Endometrium (tissue), 2 donors: Measurements from ENCODE around the gene STIM1.
"Not testable (repeated sequence)": the region's sequence is repeated elsewhere in the genome, so short reads cannot be mapped to it uniquely, and the experiment has no call there.

Source experiments
- FAIRE-seq: peaks from 2 replicates; lab custom pipeline; 2012; peaks lifted over from hg19 to GRCh38; lab: Jason Lieb, UNC
- donor health status: control.
- donor health status: control.

STIM1 gene

GRCh38 chr11:3885855-3886254, 30.4 kb downstream of the STIM1 start:
- FAIRE-seq = no peak

- no peak for FAIRE-seq
Observed at GRCh38 chr11:3886985-3887384, 31.5 kb downstream of the STIM1 start.

- FAIRE-seq = no peak
Observed at GRCh38 chr11:3888876-3889275, 33.4 kb downstream of the STIM1 start.

DNA sequence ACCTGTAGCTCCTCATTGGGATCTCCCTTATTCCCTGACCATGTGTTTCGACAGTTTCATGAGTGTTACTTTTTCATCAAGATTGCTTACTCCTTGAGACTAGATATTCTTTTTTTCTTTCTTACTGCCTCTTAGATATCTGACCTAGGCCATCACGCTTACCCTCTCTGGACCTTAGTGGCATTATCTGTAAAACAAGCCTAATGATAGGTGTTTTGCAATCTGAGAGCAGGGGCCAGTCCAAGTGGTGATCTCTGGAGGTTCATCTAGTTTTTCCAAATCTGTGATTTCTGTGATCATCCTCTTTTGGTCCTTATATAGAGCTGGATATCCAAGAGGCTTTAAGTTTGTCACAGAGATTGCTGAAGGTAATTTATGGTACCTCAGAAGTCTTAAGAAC, 34.5 kb downstream of the STIM1 start:
- no peak for FAIRE-seq

DNA sequence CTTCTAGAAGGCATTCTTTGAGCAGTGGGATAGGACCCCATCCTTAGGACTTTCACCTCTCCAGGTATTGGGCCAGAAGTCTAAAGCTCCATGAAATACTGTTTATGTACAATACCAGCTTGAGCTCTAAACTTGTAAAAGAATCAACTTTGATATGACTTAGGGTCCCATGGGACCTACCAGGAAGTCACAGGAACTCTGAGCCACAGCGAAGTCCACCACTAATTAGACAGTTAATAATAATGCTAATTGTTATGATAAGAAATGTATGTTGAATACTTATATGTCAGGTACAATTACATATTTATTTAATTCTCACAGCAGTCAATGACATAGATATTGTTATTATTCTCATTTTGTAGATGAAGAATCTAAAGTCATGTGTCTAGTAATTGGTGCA, 35.3 kb downstream of the STIM1 start:
- FAIRE-seq = no peak

DNA sequence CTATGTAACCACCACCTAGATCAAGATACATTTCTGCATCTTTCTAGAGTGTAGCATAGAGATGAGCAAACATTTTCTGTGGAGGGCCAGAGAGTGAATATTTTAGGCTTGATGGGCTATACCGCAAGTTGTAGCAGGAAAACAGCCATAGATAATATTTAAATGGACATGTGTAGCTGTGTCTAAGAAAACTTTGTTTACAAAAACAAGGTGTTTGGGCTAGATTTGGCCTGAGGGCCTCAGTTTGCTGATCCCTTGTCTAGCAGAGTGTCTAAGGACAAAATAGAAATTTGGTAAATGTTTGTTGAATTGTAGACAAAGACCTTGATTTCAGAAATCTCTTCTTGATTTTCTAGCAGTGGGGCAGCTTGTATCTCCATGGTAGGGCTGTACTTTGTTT, 36.3 kb downstream of the STIM1 start:
- no peak for FAIRE-seq

DNA sequence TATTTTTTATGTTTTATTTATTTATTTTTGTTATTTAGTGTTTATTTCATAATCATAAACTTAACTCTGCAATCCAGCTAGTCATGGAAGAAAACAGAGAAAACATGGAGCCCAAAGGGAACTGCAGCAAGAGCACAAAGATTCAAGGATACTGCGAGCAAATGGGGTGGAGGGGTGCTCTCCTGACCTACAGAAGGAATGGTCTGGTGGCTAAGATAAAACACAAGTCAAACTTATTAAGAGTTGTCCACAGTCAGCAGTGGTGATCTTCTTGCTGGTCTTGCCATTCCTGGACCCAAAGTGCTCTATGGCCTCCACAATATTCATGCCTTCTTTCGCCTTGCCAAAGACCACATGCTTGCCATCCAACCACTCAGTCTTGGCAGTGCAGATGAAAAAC, 36.7 kb downstream of the STIM1 start:
- no peak for FAIRE-seq

DNA sequence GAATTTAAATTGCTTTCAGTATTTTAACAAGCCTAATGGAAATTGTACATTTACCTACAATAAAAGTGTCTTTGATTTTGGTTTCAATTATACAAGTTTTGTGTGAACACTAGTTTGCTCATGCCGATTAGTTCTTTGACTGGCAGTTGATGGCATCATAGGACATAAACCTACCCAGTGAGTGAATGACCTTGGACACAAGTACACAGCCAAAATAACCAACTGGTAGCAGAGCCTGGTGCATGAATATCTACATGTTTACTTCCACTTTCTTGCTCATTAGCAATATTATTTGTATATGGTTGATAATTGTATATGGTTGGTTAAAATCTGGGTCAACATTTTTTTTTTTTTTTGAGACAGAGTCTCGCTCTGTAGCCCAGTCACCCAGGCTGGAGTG, 37.8 kb downstream of the STIM1 start:
- no peak for FAIRE-seq

DNA sequence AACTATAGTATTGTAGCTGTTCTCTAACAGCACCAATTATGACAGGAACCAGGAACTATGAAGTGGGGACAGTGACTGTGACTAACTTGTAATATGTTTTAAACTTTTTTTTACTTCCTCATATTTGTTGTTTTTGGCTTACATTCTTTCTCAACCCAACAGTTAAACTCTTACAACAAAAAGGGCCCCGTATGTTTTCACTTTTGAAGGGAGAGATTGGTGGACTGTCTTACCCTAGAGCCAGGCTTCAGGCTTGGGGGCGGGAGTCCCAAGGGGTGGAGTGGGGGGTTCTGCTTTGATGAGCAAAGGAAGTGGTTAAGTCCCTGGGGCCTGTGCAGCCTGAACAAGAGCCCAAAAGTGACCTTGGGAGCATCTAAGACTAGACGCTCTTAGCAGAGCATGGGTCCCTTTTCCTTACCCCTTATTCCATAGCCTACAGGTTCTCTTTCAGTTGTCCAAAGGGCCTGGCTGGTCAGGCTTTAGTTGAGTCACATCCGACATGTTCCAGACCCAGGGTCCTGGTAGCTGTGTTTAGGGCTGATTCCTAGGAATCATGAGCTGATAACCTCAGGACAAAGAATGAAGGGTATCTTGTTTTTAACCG, 38.8 kb downstream of the STIM1 start:
- no peak for FAIRE-seq

DNA sequence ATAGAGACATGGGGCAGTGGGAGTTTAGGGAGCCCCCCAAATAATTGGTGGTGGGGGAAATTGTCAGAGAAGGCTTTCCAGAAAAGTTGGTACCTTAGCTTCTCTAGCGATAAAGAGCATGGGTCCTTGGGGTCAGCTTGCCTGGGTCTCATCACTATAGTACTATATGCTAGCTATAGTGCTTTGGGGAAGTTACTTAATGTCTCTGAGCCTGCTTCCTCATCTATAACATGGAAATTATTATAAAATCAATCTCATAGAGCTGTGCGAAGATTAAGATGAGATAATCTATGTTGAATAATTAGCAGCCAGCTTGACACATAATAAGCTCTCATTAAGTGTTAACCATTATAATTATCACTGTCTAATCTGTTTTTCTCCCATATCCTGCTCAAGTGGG, 41.2 kb downstream of the STIM1 start:
- no peak for FAIRE-seq

- not testable (repeated sequence) for FAIRE-seq
Observed at GRCh38 chr11:3900230-3900629, 44.8 kb downstream of the STIM1 start.

GRCh38 chr11:3901249-3902025, 46.0 kb downstream of the STIM1 start:
- no peak for FAIRE-seq

DNA sequence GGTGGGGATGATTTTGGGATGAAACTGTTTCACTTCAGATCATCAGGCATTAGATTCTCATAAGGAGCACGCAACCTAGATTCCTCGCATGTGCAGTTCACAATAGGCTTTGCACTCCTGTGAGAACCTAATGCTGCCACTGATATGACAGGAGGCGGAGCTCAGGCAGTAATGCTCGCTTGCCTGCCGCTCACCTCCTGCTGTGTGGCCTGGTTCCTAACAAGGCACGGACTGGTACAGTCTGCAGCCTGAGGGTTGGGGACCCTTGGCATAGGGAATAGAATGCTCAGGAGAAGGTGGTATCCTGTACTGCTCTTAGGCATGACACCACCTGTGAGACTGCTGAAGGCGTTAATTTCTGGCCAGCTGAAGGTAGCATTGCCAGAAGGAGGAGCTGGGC, 47.0 kb downstream of the STIM1 start:
- FAIRE-seq = no peak

DNA sequence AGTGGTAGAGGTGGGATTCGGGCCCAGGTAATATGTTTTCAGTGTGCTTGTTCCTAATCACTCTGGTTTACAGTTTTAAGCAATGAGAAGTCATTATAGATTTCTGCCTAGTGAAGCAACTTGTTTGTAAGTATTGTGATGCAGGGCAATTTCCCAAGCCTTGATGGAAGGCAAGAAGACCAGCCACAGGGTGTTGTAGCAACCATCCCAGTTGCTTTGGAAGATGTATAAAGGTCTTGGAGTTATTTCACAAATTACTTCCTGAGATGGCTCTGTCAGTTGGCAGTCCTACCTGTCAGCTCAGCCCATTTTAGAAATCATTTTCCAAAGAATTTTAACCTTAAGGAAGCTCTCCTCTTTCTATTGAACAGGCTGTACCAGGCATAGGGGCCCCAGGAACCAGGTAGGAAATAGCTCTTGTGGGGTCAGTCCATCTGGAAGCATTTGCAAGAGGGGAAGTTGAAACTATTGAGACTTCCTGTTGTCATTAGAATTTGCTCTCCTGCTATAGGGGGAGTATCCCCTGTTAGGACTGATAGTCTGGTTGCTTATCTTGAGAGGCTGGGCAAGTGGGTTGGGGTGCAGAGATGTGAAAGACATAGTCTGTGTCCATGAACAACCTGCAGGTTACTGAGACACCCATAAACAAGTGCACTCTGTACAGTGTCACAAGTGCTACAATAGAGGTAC, 47.9 kb downstream of the STIM1 start:
- FAIRE-seq = no peak

- FAIRE-seq = no peak
Observed at GRCh38 chr11:3904228-3904627, 48.8 kb downstream of the STIM1 start.

DNA sequence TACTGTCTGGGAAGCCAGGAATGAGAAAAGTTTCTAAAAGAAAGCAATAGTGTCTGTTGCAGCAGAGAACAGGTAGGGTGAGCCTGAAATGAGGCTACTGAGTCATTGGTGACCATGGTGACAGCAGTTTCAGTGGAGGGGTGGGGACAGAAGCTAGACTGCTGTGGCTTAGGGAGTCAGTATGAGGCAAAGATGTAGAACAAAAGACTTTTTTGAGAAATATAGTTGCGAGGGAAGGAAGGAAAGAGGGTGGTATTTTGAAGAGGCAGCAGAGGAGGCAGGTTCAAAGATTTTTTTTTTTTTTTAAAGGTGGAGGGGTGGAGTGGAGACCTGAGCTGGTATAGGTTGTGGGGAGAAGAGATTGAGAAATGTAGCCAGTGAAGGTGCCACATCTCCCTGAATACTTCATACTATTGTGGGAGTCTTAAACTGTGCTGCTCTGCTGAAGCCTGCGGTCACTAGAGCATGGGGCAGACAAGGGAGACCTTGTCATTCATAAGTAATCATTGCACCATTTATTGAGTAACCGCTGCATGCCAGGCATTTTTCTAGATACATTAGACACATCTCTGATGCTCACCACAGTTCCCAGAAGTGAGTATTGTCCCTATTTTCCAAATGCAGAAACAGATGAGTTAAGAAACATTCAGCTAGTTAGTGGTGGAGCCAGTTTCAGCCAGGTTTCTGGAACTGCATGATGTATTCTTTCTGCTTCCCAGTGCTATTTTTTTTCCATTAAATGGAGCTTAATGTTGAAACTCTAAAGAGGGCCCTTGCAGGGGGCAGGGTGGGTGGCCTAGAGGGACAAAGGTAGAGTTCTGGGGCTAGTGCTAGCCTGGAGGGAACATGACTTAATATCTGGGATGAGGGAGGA, 49.9 kb downstream of the STIM1 start:
- FAIRE-seq = no peak

DNA sequence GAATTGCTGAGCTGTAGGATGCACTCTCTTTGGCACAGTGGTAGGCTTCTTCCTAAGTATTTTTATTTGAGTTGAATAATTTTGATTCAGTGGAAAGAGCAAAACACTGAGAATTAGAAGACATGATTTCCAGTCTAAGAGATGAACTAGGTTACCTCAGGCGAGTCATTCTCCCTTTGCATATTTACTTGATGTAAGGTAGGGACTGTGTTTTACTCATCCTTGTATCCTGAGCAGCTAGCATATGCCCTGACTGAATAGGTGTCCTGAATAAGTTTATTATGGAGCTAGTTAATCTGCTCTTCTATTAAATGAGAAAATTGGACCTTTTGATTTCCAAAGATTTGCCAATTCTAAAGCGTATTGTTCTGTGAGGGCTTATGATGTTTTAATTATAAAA, 50.7 kb downstream of the STIM1 start:
- no peak for FAIRE-seq

DNA sequence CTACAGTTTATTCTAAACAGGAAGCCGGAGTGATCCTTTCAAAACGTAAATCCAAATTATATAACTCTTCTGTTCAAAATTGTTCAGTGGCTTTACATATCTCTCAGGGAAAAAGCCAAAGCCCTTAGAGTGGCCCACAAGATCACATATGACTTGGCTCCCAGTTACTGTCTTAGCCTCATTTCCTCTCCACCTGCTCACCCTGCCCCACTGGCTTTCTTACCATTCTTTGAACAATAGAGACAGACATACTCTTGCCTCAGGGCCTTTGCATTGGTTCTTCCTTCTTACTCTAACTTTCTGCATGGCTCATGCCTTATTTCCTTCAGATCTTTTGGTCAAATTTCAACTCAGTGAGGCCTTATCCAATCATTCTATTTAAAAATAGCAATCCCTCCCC, 52.1 kb downstream of the STIM1 start:
- FAIRE-seq = no peak

DNA sequence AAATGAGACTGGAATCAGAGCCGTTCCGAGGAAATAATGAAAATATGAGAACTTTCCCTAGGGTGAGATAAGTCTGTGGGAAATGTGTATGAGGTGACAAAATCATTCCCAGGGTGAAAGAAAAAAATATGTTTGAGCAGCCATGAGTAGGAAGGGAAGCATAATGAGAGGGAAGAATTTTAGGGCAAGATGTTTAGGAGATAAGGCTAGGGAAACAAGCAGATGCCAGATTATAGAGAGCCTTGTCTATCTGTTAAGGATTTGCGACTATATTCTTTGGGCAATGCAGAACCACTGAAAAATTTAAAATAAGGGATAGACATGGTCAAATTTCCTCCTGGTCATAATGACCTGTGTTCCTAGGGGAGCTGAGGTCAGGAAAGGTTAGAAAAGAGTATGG, 54.4 kb downstream of the STIM1 start:
- FAIRE-seq = no peak

DNA sequence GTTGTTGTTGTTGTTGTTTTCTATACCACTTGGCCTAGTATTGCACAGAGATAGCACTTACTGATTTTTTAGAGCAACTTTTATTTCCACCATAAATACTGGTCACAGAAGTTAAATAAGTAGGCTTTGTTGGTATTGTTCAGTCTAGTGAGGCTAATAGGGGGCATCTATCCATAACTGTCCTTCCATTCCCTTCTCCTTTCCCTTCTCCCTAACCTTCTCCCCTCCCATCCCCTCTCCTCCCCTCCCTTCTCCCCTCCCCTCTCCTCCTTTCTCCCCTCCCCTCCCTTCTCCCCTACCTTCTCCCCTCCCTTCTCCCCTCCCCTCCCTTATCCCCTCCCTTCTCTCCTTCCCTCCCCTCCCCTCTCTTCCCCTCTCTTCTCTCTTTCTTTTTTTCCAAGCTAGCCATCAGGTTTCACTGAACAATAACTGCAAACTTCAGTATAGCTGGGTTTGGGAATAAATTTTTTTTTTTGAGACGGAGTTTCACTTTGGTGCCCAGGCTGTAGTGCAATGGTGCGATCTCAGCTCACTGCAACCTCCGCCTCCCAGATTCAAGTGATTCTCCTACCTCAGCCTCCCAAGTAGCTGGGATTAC, 56.5 kb downstream of the STIM1 start:
- no peak for FAIRE-seq

GRCh38 chr11:3913921-3914320, 58.5 kb downstream of the STIM1 start:
- no peak for FAIRE-seq

DNA sequence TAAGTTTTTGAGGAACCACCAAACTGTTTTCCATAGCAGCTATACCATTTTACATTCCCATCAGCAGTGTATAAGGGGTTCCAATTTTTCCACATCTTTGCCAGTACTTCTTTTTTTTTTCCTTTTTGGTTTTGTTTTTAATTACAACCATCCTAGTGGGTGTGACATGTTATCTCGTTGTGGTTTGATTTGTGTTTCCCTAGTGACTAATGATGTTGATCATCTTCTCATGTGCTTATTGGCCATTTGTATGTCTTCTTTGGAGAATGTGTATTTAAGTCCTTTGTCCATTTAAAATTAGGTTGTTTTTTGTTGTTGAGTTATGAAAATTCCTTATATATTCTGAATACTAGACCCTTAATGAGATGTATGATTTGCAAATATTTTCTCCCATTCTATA, 59.3 kb downstream of the STIM1 start:
- no peak for FAIRE-seq
